ENCODE data around the gene AKT3.

AKT3 gene

GRCh38 chr1:243474136-243474881, 375.7 kb downstream of the AKT3 start:
- TF ChIP-seq ZFX (IDR thresholded peaks at IDR 0.05) (no peak), CTCF (conservative IDR thresholded peaks at IDR 0.05) (no peak)
- H3K27ac ChIP-seq: no peak overlapping the region

GRCh38 chr1:243473227-243474135, 376.6 kb downstream of the AKT3 start:
- H3K27ac ChIP-seq: no peak overlapping the region
- TF ChIP-seq CTCF (conservative IDR thresholded peaks at IDR 0.05): no peak
- TF ChIP-seq ZFX (IDR thresholded peaks at IDR 0.05): no peak

GRCh38 chr1:243471754-243472745, 378.0 kb downstream of the AKT3 start:
- H3K27ac ChIP-seq: no peak overlapping the region
- TF ChIP-seq CTCF (conservative IDR thresholded peaks at IDR 0.05) (no peak), ZFX (IDR thresholded peaks at IDR 0.05) (no peak)

- no peak overlapping the region for H3K27ac ChIP-seq
- no peak for TF ChIP-seq ZFX (IDR thresholded peaks at IDR 0.05)
- no peak for TF ChIP-seq CTCF (conservative IDR thresholded peaks at IDR 0.05)
Measured at GRCh38 chr1:243471026-243471685, 378.9 kb downstream of the AKT3 start.

- no peak for TF ChIP-seq CTCF (conservative IDR thresholded peaks at IDR 0.05)
- no peak for TF ChIP-seq ZFX (IDR thresholded peaks at IDR 0.05)
- no peak overlapping the region for H3K27ac ChIP-seq
Measured at GRCh38 chr1:243470502-243470901, 379.5 kb downstream of the AKT3 start.

- TF ChIP-seq ZFX (IDR thresholded peaks at IDR 0.05) (no peak), CTCF (conservative IDR thresholded peaks at IDR 0.05) (no peak)
- no peak overlapping the region for H3K27ac ChIP-seq
Measured at GRCh38 chr1:243469497-243469896, 380.5 kb downstream of the AKT3 start.

Measured in C4-2B (cell line).